ENCODE measurements around the gene ZNF668. TPM values are rescaled to one million over a fixed set of nuclear protein-coding genes. Genes with fewer than 3 reads are reported as not detected.

ZNF668 gene
- total and polyA plus RNA-seq, 2 of the 4 experiments (the other 2 are of a cell fraction): 4.5 to 11.6 TPM

GRCh38 chr16:31073142-31073969 lies 684 bp downstream of the ZNF668 start:
- dilution Hi-C loops (cut with HindIII; ENCODE audit: low sequenced_read_pairs, unreplicated experiment) (no loop called here), intact Hi-C loops (cut with micrococcal nuclease) (loop anchor here (1.0 to 10.0 kb wide), 3 partner anchors 40 to 119 kb away; partner anchors contain the start of genes SETD1A and STX4)
- CTCF ChIA-PET: no interaction called here

More at GRCh38 chr16:31073142-31073969, 684 bp downstream of the ZNF668 start:
- Histone ChIP-seq H3K23ac (ENCODE audit: low read depth, low read length) (peak overlapping the region; percentile 93), H3K4ac (ENCODE audit: low read depth, low read length) (peak overlapping the region; percentile 100), H2AK9ac (replicated peaks; ENCODE audit: low read depth, low read length, poor library complexity) (peak overlapping the region; percentile 98), H3K4me2 (ENCODE audit: low read depth, low read length) (peak overlapping the region; percentile 88), H4K5ac (ENCODE audit: low read depth, low read length) (peak overlapping the region; percentile 95), H3K56ac (ENCODE audit: extremely low read depth, insufficient read depth, low read length) (peak overlapping the region; percentile 94), H2BK20ac (ENCODE audit: low read depth, low read length) (peak overlapping the region; percentile 27; the same call in 1 of the 2 replicates), H3K9me3 (ENCODE audit: control insufficient read depth, insufficient read depth, low read length) (no peaks in the 10 kb centered on the region), H3K18ac (ENCODE audit: low read depth, low read length) (peak overlapping the region; percentile 77), H3K4me1 (ENCODE audit: control insufficient read depth, insufficient read depth, low read length) (peaks cover 6% of the 10 kb centered on the region), H2BK5ac (ENCODE audit: low read depth, low read length, poor library complexity, severe bottlenecking) (peak overlapping the region; percentile 88), H3K9me1 (ENCODE audit: insufficient read depth, low read length) (0 out of 2 replicates have a peak, but pooled peaks cover 6% of the 10 kb centered on the region), H2AK5ac (ENCODE audit: low read depth, low read length) (peak overlapping the region; percentile 96), H3K14ac (replicated peaks; ENCODE audit: low read depth, low read length) (peak overlapping the region; percentile 98), H4K91ac (ENCODE audit: insufficient read depth, low read depth, low read length) (peak overlapping the region; percentile 93), H3K4me3 (ENCODE audit: insufficient read depth, low read depth, low read length) (peak overlapping the region; percentile 81), H2BK120ac (ENCODE audit: low read depth, low read length) (peak overlapping the region; percentile 89), H2AFZ (replicated peaks; ENCODE audit: low read length, poor library complexity) (peak overlapping the region; percentile 91), H2BK15ac (ENCODE audit: low read depth, low read length) (peak overlapping the region; percentile 59; the same call in 1 of the 3 replicates), H3K36me3 (ENCODE audit: control insufficient read depth, insufficient read depth, low read length) (peaks cover 22% of the 10 kb centered on the region), H3K79me1 (ENCODE audit: low read depth in 1 of 2, low read length in 2 of 2) (peaks cover 9 to 55% of the 10 kb centered on the region in 2 experiments), H3K9ac (ENCODE audit: low read depth, low read length) (peak overlapping the region; percentile 96), H4K8ac (ENCODE audit: low read depth in 2 of 2, low read length in 2 of 2) (peak overlapping the region; percentile 83 to 98), H4K20me1 (ENCODE audit: insufficient read depth, low read length) (no peaks in the 10 kb centered on the region; the same call in 1 of the 2 replicates), H3K27me3 (ENCODE audit: control insufficient read depth, insufficient read depth, low read length) (no peaks in the 10 kb centered on the region), H3K27ac (ENCODE audit: insufficient read depth, low read length) (peak overlapping the region; percentile 90)
- no TSS peak for BruUV-seq (replicated peaks)
- TF ChIP-seq BHLHE40 (IDR thresholded peaks at IDR 0.05; ENCODE audit: low read depth, low read length): 0 out of 2 replicates have a peak, but pooled peaks have one; percentile 9
- peak; percentile 54; the same call in 1 of the 2 replicates for TF ChIP-seq POLR2A (IDR thresholded peaks at IDR 0.05; ENCODE audit: low read depth, low read length)
- no peak for TF ChIP-seq FOS (IDR thresholded peaks at IDR 0.05; ENCODE audit: low read depth, low read length)
- TF ChIP-seq MAZ (IDR thresholded peaks at IDR 0.05; ENCODE audit: borderline replicate concordance, low read depth, low read length): peak; percentile 98
- TF ChIP-seq CEBPB (IDR thresholded peaks at IDR 0.05; ENCODE audit: low read depth, low read length): no peak
- no peak for TF ChIP-seq SMC3 (IDR thresholded peaks at IDR 0.05; ENCODE audit: low read depth, low read length)
- in situ Hi-C loops (cut with MboI; ENCODE audit: low sequenced_read_pairs): loop anchor here (10.0 kb wide), 1 partner anchor 391 kb away; no protein-coding TSS in a partner anchor
- ATAC-seq (ENCODE audit: low read depth) (peak; percentile 78), DNase-seq (peak; percentile 88)
- WGBS, 2 experiments (ENCODE audit: extremely low coverage in 2 of 2, insufficient read length in 1 of 2): 1% methylated on average over 59 of the region's 83 CpGs; no CpG with 5 or more reads in 1 of the 2 experiments
- POLR2A ChIA-PET (ENCODE audit: unreplicated experiment): interaction anchor here (0.5 to 1.9 kb wide), 4 partner anchors 13 to 797 kb away, joined by 3 to 6 read pairs (median 4); no protein-coding TSS in a partner anchor

Data from IMR-90 (cell line).